IMR-90 (cell line): ENCODE data around the gene SGCA. TPM values are rescaled to one million over a fixed set of nuclear protein-coding genes. Genes with fewer than 3 reads are reported as not detected.

Experiments used
- ATAC-seq: fragments of 200-7000 bp; cut with Tn5 transposase; 2 replicates; pipeline ENCODE4 v1.9.1; 2020; ENCODE audit warnings: low read depth, mild to moderate bottlenecking, moderate library complexity
- BruUV-seq: library from RNA; stranded (reverse); fragments of 400-500 nt; replicated peaks from 2 replicates; lab custom pipeline; 2021; lab: Mats Ljungman, UMichigan
- CTCF ChIA-PET: fragments of 300-600 bp; formaldehyde crosslinking; extraction: SDS; loops from one replicate; lab custom pipeline; 2021; ENCODE audit warnings: antibody characterized with exemption; lab: Yijun Ruan, JAX
- POLR2A ChIA-PET: fragments of 300-600 bp; sonication (Branson Sonifier 250); formaldehyde crosslinking; loops from one replicate; lab custom pipeline; 2022; ENCODE audit warnings: antibody characterized with exemption; ENCODE audit not compliant: unreplicated experiment; lab: Charles Lee
- DNase-seq: peaks from one replicate; pipeline ENCODE4 v3.0.0; 2013
- H2AFZ ChIP-seq: replicated peaks from 2 replicates; pipeline ENCODE3; 2013; ENCODE audit warnings: low read length, mild to moderate bottlenecking; ENCODE audit not compliant: poor library complexity
- H2AK5ac ChIP-seq: 2 replicates; pipeline ENCODE4 v1.6.1; 2013; ENCODE audit warnings: low read depth, low read length, inconsistent platforms
- H2AK9ac ChIP-seq: replicated peaks from 2 replicates; pipeline ENCODE3; 2013; ENCODE audit warnings: mild to moderate bottlenecking, low read depth, low read length, moderate library complexity; ENCODE audit not compliant: poor library complexity
- H2BK120ac ChIP-seq: 2 replicates; pipeline ENCODE4 v1.6.1; 2013; ENCODE audit warnings: low read depth, low read length, inconsistent platforms
- H2BK15ac ChIP-seq: 3 replicates; pipeline ENCODE4 v1.6.1; 2013; ENCODE audit warnings: low read depth, low read length, inconsistent platforms
- H2BK20ac ChIP-seq: 2 replicates; pipeline ENCODE4 v1.6.1; 2013; ENCODE audit warnings: low read depth, mild to moderate bottlenecking, inconsistent platforms, low read length, moderate library complexity
- H2BK5ac ChIP-seq: 2 replicates; pipeline ENCODE4 v1.6.1; 2013; ENCODE audit warnings: mild to moderate bottlenecking, low read depth, low read length, inconsistent platforms; ENCODE audit not compliant: poor library complexity, severe bottlenecking
- H3K14ac ChIP-seq: replicated peaks from 2 replicates; pipeline ENCODE4 v1.6.1; 2013; ENCODE audit warnings: low read depth, low read length, inconsistent platforms
- H3K18ac ChIP-seq: 2 replicates; pipeline ENCODE4 v1.6.1; 2013; ENCODE audit warnings: low read depth, low read length, control low read depth
- H3K23ac ChIP-seq: 2 replicates; pipeline ENCODE4 v1.6.1; 2013; ENCODE audit warnings: low read depth, low read length, inconsistent platforms
- H3K27ac ChIP-seq: 2 replicates; pipeline ENCODE4 v1.5.1; 2013; ENCODE audit warnings: mild to moderate bottlenecking, control low read depth, low read length; ENCODE audit not compliant: insufficient read depth
- H3K27me3 ChIP-seq: 2 replicates; pipeline ENCODE4 v1.6.1; 2013; ENCODE audit warnings: low read length; ENCODE audit not compliant: control insufficient read depth, insufficient read depth
- H3K36me3 ChIP-seq: 2 replicates; pipeline ENCODE4 v1.6.1; 2013; ENCODE audit warnings: low read length, mixed read lengths; ENCODE audit not compliant: control insufficient read depth, insufficient read depth
- H3K4ac ChIP-seq: 2 replicates; pipeline ENCODE4 v1.6.1; 2013; ENCODE audit warnings: low read depth, low read length, inconsistent platforms
- H3K4me1 ChIP-seq: 2 replicates; pipeline ENCODE4 v1.6.1; 2013; ENCODE audit warnings: low read length, mixed read lengths; ENCODE audit not compliant: control insufficient read depth, insufficient read depth
- H3K4me2 ChIP-seq: 2 replicates; pipeline ENCODE4 v1.6.1; 2013; ENCODE audit warnings: low read depth, mild to moderate bottlenecking, control low read depth, low read length, moderate library complexity
- H3K4me3 ChIP-seq: 2 replicates; pipeline ENCODE4 v1.5.1; 2013; ENCODE audit warnings: low read depth, mild to moderate bottlenecking, control low read depth, low read length, moderate library complexity; ENCODE audit not compliant: insufficient read depth
- H3K56ac ChIP-seq: 2 replicates; pipeline ENCODE4 v1.6.1; 2013; ENCODE audit warnings: low read length, inconsistent platforms; ENCODE audit not compliant: insufficient read depth; ENCODE audit errors: extremely low read depth
- H3K79me1 ChIP-seq, 2 experiments: 2 replicates each; pipeline ENCODE4 v1.6.1; 2013; ENCODE audit warnings: low read length in 2 of 2, inconsistent platforms in 1 of 2, low read depth in 1 of 2
- H3K9ac ChIP-seq: 2 replicates; pipeline ENCODE4 v1.6.1; 2013; ENCODE audit warnings: low read depth, low read length, control low read depth
- H3K9me1 ChIP-seq: 2 replicates; pipeline ENCODE4 v1.6.1; 2013; ENCODE audit warnings: low read length, inconsistent platforms; ENCODE audit not compliant: insufficient read depth
- H3K9me3 ChIP-seq: 2 replicates; pipeline ENCODE4 v1.6.1; 2013; ENCODE audit warnings: low read length; ENCODE audit not compliant: control insufficient read depth, insufficient read depth
- H4K20me1 ChIP-seq: 2 replicates; pipeline ENCODE4 v1.6.1; 2013; ENCODE audit warnings: low read length, inconsistent platforms; ENCODE audit not compliant: insufficient read depth
- H4K5ac ChIP-seq: 2 replicates; pipeline ENCODE4 v1.6.1; 2013; ENCODE audit warnings: mild to moderate bottlenecking, low read depth, low read length, control low read depth
- H4K8ac ChIP-seq, 2 experiments: 2 replicates each; pipeline ENCODE4 v1.6.1; 2013; ENCODE audit warnings: low read depth in 2 of 2, low read length in 2 of 2, control low read depth in 1 of 2, inconsistent platforms in 1 of 2
- H4K91ac ChIP-seq: 2 replicates; pipeline ENCODE4 v1.6.1; 2013; ENCODE audit warnings: low read depth, low read length, inconsistent platforms; ENCODE audit not compliant: insufficient read depth
- CEBPB ChIP-seq: IDR thresholded peaks from 2 replicates; pipeline ENCODE4 v1.6.1; 2012; ENCODE audit warnings: low read depth, low read length, improper control_type of control experiment
- CTCF ChIP-seq: conservative IDR thresholded peaks from 2 replicates; pipeline ENCODE4 v1.5.1; 2012; ENCODE audit warnings: mild to moderate bottlenecking, low read depth, low read length, improper control_type of control experiment
- FOS ChIP-seq: fragments of 150-350 bp; IDR thresholded peaks from 2 replicates; pipeline ENCODE4 v1.6.1; 2016; ENCODE audit warnings: low read depth, low read length
- POLR2A ChIP-seq: IDR thresholded peaks from 2 replicates; pipeline ENCODE4 v1.6.1; 2012; ENCODE audit warnings: mild to moderate bottlenecking, low read depth, low read length
- RAD21 ChIP-seq: IDR thresholded peaks from 2 replicates; pipeline ENCODE4 v1.6.1; 2012; ENCODE audit warnings: low read length, improper control_type of control experiment
- RCOR1 ChIP-seq: IDR thresholded peaks from 2 replicates; pipeline ENCODE4 v1.6.1; 2012; ENCODE audit warnings: mild to moderate bottlenecking, low read length, improper control_type of control experiment; ENCODE audit not compliant: insufficient replicate concordance
- SMC3 ChIP-seq: fragments of 150-350 bp; IDR thresholded peaks from 2 replicates; pipeline ENCODE4 v1.6.1; 2016; ENCODE audit warnings: low read depth, mild to moderate bottlenecking, antibody characterized with exemption, low read length, moderate library complexity
- WGBS, 2 experiments: methylation state at CpG; one replicate each; pipeline versions ENCODE4 v1.1.5 to v1.1.7; 2013; ENCODE audit warnings: missing lambda C conversion rate in 2 of 2; ENCODE audit not compliant: insufficient read length in 1 of 2; ENCODE audit errors: extremely low coverage in 2 of 2; 5-methylcytosine and 5-hydroxymethylcytosine counted together
- dilution Hi-C: fragments of 300-500 bp; cut with HindIII; formaldehyde crosslinking; loops from one replicate; pipeline ENCODE4 v1.14.3; 2018; ENCODE audit warnings: low sequenced_read_pairs; ENCODE audit not compliant: unreplicated experiment
- in situ Hi-C: fragments of 300-500 bp; cut with MboI; formaldehyde crosslinking; loops from 3 replicates; pipeline ENCODE4 v1.14.3; 2019; ENCODE audit warnings: low sequenced_read_pairs, inconsistent platforms, mixed read lengths
- intact Hi-C: fragments of 100-400 bp; cut with micrococcal nuclease; formaldehyde crosslinking; loops from 2 replicates; pipeline ENCODE4 v1.10.0; 2022
- polyA plus RNA-seq, 3 experiments: library from polyadenylated mRNA; depleted of rRNA; stranded (reverse); fragments of >200 nt; gene quantifications; 2 replicates each; pipeline ENCODE4 v1.2.3, GENCODE V29; 2012; ENCODE audit warnings: low replicate concordance in 1 of 3
- total RNA-seq: library from RNA; depleted of rRNA; stranded (reverse); fragments of >200 nt; gene quantifications from 2 replicates; pipeline ENCODE4 v1.2.3, GENCODE V29; 2012

SGCA gene
- total and polyA plus RNA-seq, 2 of the 4 experiments (the other 2 are of a cell fraction) = 0.19 TPM; not detected in 1

GRCh38 chr17:50213026-50214022, 47.5 kb downstream of the SGCA start:
- H4K91ac ChIP-seq = peak overlapping the region; percentile 71
- H4K5ac ChIP-seq = no peak overlapping the region
- H3K4me1 ChIP-seq = peaks cover 55% of the 10 kb centered on the region
- H3K18ac ChIP-seq = peak overlapping the region; percentile 24; the same call in 1 of the 2 replicates
- no CpG with 5 or more reads among the region's 9 CpGs for WGBS, 2 experiments
- H2AK5ac ChIP-seq = peak overlapping the region; percentile 98
- no peak overlapping the region; the same call in 1 of the 2 replicates for H3K9ac ChIP-seq
- H3K56ac ChIP-seq = no peak overlapping the region
- ChIA-PET CTCF (interaction anchor here (0.7 to 1.6 kb wide), 6 partner anchors 9 to 54 kb away, joined by 3 to 7 read pairs (median 3); no protein-coding TSS in a partner anchor), POLR2A (interaction anchor here (0.6 to 5.7 kb wide), 6 partner anchors 9 to 33 kb away, joined by 3 to 159 read pairs (median 10); partner anchors contain the start of gene COL1A1)
- H3K79me1 ChIP-seq = peaks cover 27 to 76% of the 10 kb centered on the region in 2 experiments
- H3K23ac ChIP-seq = no peak overlapping the region
- ATAC-seq (no peak), DNase-seq (peak; percentile 51)
- H3K27me3 ChIP-seq = no peaks in the 10 kb centered on the region
- H3K27ac ChIP-seq = peak overlapping the region; percentile 17; the same call in 1 of the 2 replicates
- peak overlapping the region; percentile 36 for H2BK5ac ChIP-seq
- in situ Hi-C loops = no loop called here
- H3K4me3 ChIP-seq = no peak overlapping the region
- H2BK20ac ChIP-seq = peak overlapping the region; percentile 81
- H4K8ac ChIP-seq = no peak overlapping the region
- peaks cover 40% of the 10 kb centered on the region for H3K9me1 ChIP-seq
- H4K20me1 ChIP-seq = no peaks in the 10 kb centered on the region
- H2BK15ac ChIP-seq = peak overlapping the region; percentile 96; the same call in 2 of the 3 replicates
- BruUV-seq = no TSS peak
- peak overlapping the region; percentile 88 for H2BK120ac ChIP-seq
- no peak overlapping the region for H3K4me2 ChIP-seq
- peak overlapping the region; percentile 86 for H3K4ac ChIP-seq
- H3K36me3 ChIP-seq = no peaks in the 10 kb centered on the region
- TF ChIP-seq CTCF (peak; percentile 27; the same call in 1 of the 2 replicates), SMC3 (0 out of 2 replicates have a peak, but pooled peaks have one; percentile 17), RAD21 (peak; percentile 41; the same call in 1 of the 2 replicates), FOS (no peak), POLR2A (no peak), CEBPB (no peak), RCOR1 (no peak)
- peak overlapping the region; percentile 70 for H3K14ac ChIP-seq
- intact Hi-C loops = no loop called here
- H2AK9ac ChIP-seq = peak overlapping the region; percentile 62
- H3K9me3 ChIP-seq = no peaks in the 10 kb centered on the region
- no peak overlapping the region for H2AFZ ChIP-seq
- dilution Hi-C loops = no loop called here
